Measurements from ENCODE around the gene ENTPD1. TPM values are rescaled to one million over a fixed set of nuclear protein-coding genes. Genes with fewer than 3 reads are reported as not detected.

The ENTPD1 gene
- total and polyA plus RNA-seq, 10 of the 15 experiments (the other 5 are each of a cell fraction or from before 2014, with no cell fraction given), result 110 to 413 (median 161) TPM

GRCh38 chr10:95784279-95784913 is 28.4 kb downstream of the ENTPD1 start (continued):
- TF ChIP-seq ZNF592 (IDR thresholded peaks at IDR 0.05), result peak; percentile 60; the same call in 1 of the 2 replicates
- no peak for TF ChIP-seq RELA (IDR thresholded peaks at IDR 0.05; ENCODE audit: borderline replicate concordance, partially characterized antibody)
- TF ChIP-seq ETV6 (conservative IDR thresholded peaks at IDR 0.05 in 1 of 2, IDR thresholded peaks at IDR 0.05 in 1 of 2; ENCODE audit: borderline replicate concordance in 1 of 2, low read depth in 1 of 2), result peak in 1 of 2 experiments; percentile 57; a peak in 1 of 4 replicates
- no peak for TF ChIP-seq SUPT20H (IDR thresholded peaks at IDR 0.05; ENCODE audit: borderline replicate concordance, control insufficient read depth, low read depth, low read length)
- TF ChIP-seq POLR2AphosphoS2 (IDR thresholded peaks at IDR 0.05; ENCODE audit: low read depth, low read length), result peak; percentile 14; the same call in 1 of the 2 replicates
- peak; percentile 16; the same call in 1 of the 2 replicates for TF ChIP-seq SMARCA5 (IDR thresholded peaks at IDR 0.05)
